ENCODE data around the gene GPR137C. TPM values are rescaled to one million over a fixed set of nuclear protein-coding genes. Genes with fewer than 3 reads are reported as not detected.

GPR137C gene
- polyA plus RNA-seq (0.03 to 0.11 TPM (median 0.05 TPM) in 3 replicates), polyA minus RNA-seq (0.10 TPM in 1 of 3 replicates, not detected in the others)
- polyA plus RNA-seq (2011; ENCODE audit: low read depth) = not detected
- polyA plus RNA-seq (2011; cell fraction: cytosol; rRNA removed) = not detected in 2 replicates
- 0.08 TPM in 1 of 2 replicates, not detected in the other for polyA plus RNA-seq (2011; cell fraction: nucleus; rRNA removed)
- polyA plus RNA-seq (2012; ENCODE audit: low replicate concordance) = 0.06 TPM in 1 of 2 replicates, not detected in the other
- not detected for polyA minus RNA-seq (2011; cell fraction: cytosol; rRNA and poly(A)+ RNA removed)
- not detected in 2 replicates for polyA minus RNA-seq (2011; cell fraction: nucleus; rRNA and poly(A)+ RNA removed)

GRCh38 chr14:52552063-52552988 lies at the start of gene GPR137C, which contains the start of gene TXNDC16:
Gene GPR137C, plus strand, starts transcription at chr14:52552836. Its CDS starts 312 bp downstream, at chr14:52553148.
Gene TXNDC16, minus strand, starts transcription at chr14:52552505. Its CDS starts 8,948 bp downstream, at chr14:52543557.
- H3K27ac ChIP-seq (ENCODE audit: control insufficient read depth, insufficient read depth, low read length) = peak within 1 kb of the TSS; percentile 70
- H3K9me1 ChIP-seq (ENCODE audit: control insufficient read depth, extremely low read depth, insufficient read depth, low read length) = no peaks in the 10 kb centered on the region
- H3K36me3 ChIP-seq (ENCODE audit: control insufficient read depth in 2 of 2, extremely low read depth in 1 of 2, insufficient read depth in 2 of 2, low read length in 2 of 2) = no peaks in the 10 kb centered on the region
- peak within 1 kb of the TSS; percentile 91 for H2AFZ ChIP-seq (ENCODE audit: control insufficient read depth, low read length)
- no peaks in the 10 kb centered on the region for H3K27me3 ChIP-seq (ENCODE audit: control insufficient read depth, extremely low read depth, insufficient read depth, low read length)
- FAIRE-seq (peak; percentile 87), DNase-seq (ENCODE audit: low read depth, low spot score) (peak; percentile 84)
- H3K9me3 ChIP-seq (ENCODE audit: control insufficient read depth, low read depth, low read length) = no peaks in the 10 kb centered on the region
- peak within 1 kb of the TSS; percentile 63 to 80 (median 65) for H3K4me3 ChIP-seq (ENCODE audit: control insufficient read depth in 2 of 3, extremely low read depth in 1 of 3, insufficient read depth in 2 of 3, low read depth in 1 of 3, low read length in 3 of 3)
- no peaks in the 10 kb centered on the region for H4K20me1 ChIP-seq (ENCODE audit: control insufficient read depth, extremely low read depth, insufficient read depth, low read length)
- TF ChIP-seq CTCF (optimal IDR thresholded peaks at IDR 0.05 in 1 of 3, IDR thresholded peaks at IDR 0.05 in 1 of 3, conservative IDR thresholded peaks at IDR 0.05 in 1 of 3; ENCODE audit: extremely low read depth in 1 of 3, insufficient read depth in 2 of 3, low read length in 3 of 3) (no peak), EZH2 (IDR thresholded peaks at IDR 0.05; ENCODE audit: low read length) (no peak)
- no peaks in the 10 kb centered on the region for H3K79me2 ChIP-seq (ENCODE audit: control insufficient read depth, insufficient read depth, low read length)
- dilution Hi-C loops (cut with MboI; ENCODE audit: extremely low pct_ligation_motif_present, low sequenced_read_pairs) = no loop called here
- H3K4me2 ChIP-seq (ENCODE audit: control insufficient read depth, extremely low read depth, insufficient read depth, low read depth, low read length) = peak within 1 kb of the TSS; percentile 89
- H3K9ac ChIP-seq (ENCODE audit: control insufficient read depth, extremely low read depth, insufficient read depth, low read length) = peak within 1 kb of the TSS; percentile 67
- H3K4me1 ChIP-seq (ENCODE audit: control insufficient read depth, extremely low read depth, insufficient read depth, low read length) = peaks cover 12% of the 10 kb centered on the region

- H4K20me1 ChIP-seq (ENCODE audit: control insufficient read depth, extremely low read depth, insufficient read depth, low read length) = no peaks in the 10 kb centered on the region
- no peaks in the 10 kb centered on the region for H3K27me3 ChIP-seq (ENCODE audit: control insufficient read depth, extremely low read depth, insufficient read depth, low read length)
- dilution Hi-C loops (cut with MboI; ENCODE audit: extremely low pct_ligation_motif_present, low sequenced_read_pairs) = no loop called here
- no peaks in the 10 kb centered on the region for H3K4me1 ChIP-seq (ENCODE audit: control insufficient read depth, extremely low read depth, insufficient read depth, low read length)
- H3K27ac ChIP-seq (ENCODE audit: control insufficient read depth, insufficient read depth, low read length) = no peak overlapping the region
- H3K9me1 ChIP-seq (ENCODE audit: control insufficient read depth, extremely low read depth, insufficient read depth, low read length) = no peaks in the 10 kb centered on the region
- no peak overlapping the region for H2AFZ ChIP-seq (ENCODE audit: control insufficient read depth, low read length)
- no peaks in the 10 kb centered on the region for H3K79me2 ChIP-seq (ENCODE audit: control insufficient read depth, insufficient read depth, low read length)
- DNase-seq (ENCODE audit: low read depth, low spot score) = no peak
- no peak for FAIRE-seq
- no peak overlapping the region for H3K4me3 ChIP-seq (ENCODE audit: control insufficient read depth in 2 of 3, extremely low read depth in 1 of 3, insufficient read depth in 2 of 3, low read depth in 1 of 3, low read length in 3 of 3)
- TF ChIP-seq EZH2 (IDR thresholded peaks at IDR 0.05; ENCODE audit: low read length) = no peak
- TF ChIP-seq CTCF (optimal IDR thresholded peaks at IDR 0.05 in 1 of 3, IDR thresholded peaks at IDR 0.05 in 1 of 3, conservative IDR thresholded peaks at IDR 0.05 in 1 of 3; ENCODE audit: extremely low read depth in 1 of 3, insufficient read depth in 2 of 3, low read length in 3 of 3) = no peak
- no peak overlapping the region for H3K9ac ChIP-seq (ENCODE audit: control insufficient read depth, extremely low read depth, insufficient read depth, low read length)
- H3K9me3 ChIP-seq (ENCODE audit: control insufficient read depth, low read depth, low read length) = no peaks in the 10 kb centered on the region
- H3K36me3 ChIP-seq (ENCODE audit: control insufficient read depth in 2 of 2, extremely low read depth in 1 of 2, insufficient read depth in 2 of 2, low read length in 2 of 2) = no peaks in the 10 kb centered on the region
- no peak overlapping the region for H3K4me2 ChIP-seq (ENCODE audit: control insufficient read depth, extremely low read depth, insufficient read depth, low read depth, low read length)
Observed at GRCh38 chr14:52513249-52513648, 39.4 kb upstream of the GPR137C start.

Measured in keratinocyte (primary cell).